ENCODE results near the gene AFF3. TPM values are rescaled to one million over a fixed set of nuclear protein-coding genes. Genes with fewer than 3 reads are reported as not detected.

The AFF3 gene
- total RNA-seq, 1 experiment from 2014 or later: 0.61 TPM

- Histone ChIP-seq H3K9me2 (ENCODE audit: insufficient read depth) (no peaks in the 10 kb centered on the region), H3K4me3 (replicated peaks in 1 of 2; ENCODE audit: low read depth in 1 of 2, low read length in 2 of 2) (no peak overlapping the region), H3K9me3 (ENCODE audit: control insufficient read depth in 1 of 2, insufficient read depth in 1 of 2, low read depth in 1 of 2, low read length in 2 of 2) (no peaks in the 10 kb centered on the region), H3K4me1 (ENCODE audit: control insufficient read depth in 1 of 2, insufficient read depth in 2 of 2, low read length in 2 of 2) (no peaks in the 10 kb centered on the region), H2AFZ (ENCODE audit: low read depth, low read length, poor library complexity, severe bottlenecking) (no peak overlapping the region), H3K36me3 (ENCODE audit: control insufficient read depth in 1 of 2, insufficient read depth in 2 of 2, low read length in 2 of 2) (no peaks in the 10 kb centered on the region), H3K4me2 (ENCODE audit: low read length) (no peak overlapping the region), H3K27ac (ENCODE audit: low read depth, low read length) (no peak overlapping the region), H3K27me3 (ENCODE audit: insufficient read depth, low read length) (peaks cover 82% of the 10 kb centered on the region), H3K79me2 (ENCODE audit: insufficient read depth, low read length) (no peaks in the 10 kb centered on the region), H4K20me1 (ENCODE audit: insufficient read depth) (no peaks in the 10 kb centered on the region), H3K9ac (ENCODE audit: low read length) (no peak overlapping the region)
- ChIA-PET CTCF (no interaction called here), POLR2A (no interaction called here), RAD21 (ENCODE audit: low non-redundant PET in 1 of 2, low total read pairs in 2 of 2, uncharacterized antibody in 2 of 2, unreplicated experiment in 2 of 2) (no interaction called here)
- ATAC-seq: no peak
- intact Hi-C loops (cut with micrococcal nuclease): no loop called here
- DNase-seq (ENCODE audit: low read depth, low spot score): no peak
- no TSS peak for BruUV-seq (replicated peaks)
- TF ChIP-seq REST (IDR thresholded peaks at IDR 0.05; ENCODE audit: low read depth) (no peak), EZH2 (IDR thresholded peaks at IDR 0.05) (no peak), SRF (IDR thresholded peaks at IDR 0.05; ENCODE audit: low read depth) (no peak), SIN3A (IDR thresholded peaks at IDR 0.05; ENCODE audit: low read depth) (no peak), ZFX (IDR thresholded peaks at IDR 0.05) (no peak)
These were observed 168.1 kb downstream of the AFF3 start for GRCh38 chr2:99974275-99974674.

- no peak overlapping the region for H2AFZ ChIP-seq (ENCODE audit: low read depth, low read length, poor library complexity, severe bottlenecking)
- no peaks in the 10 kb centered on the region for H3K9me3 ChIP-seq (ENCODE audit: control insufficient read depth in 1 of 2, insufficient read depth in 1 of 2, low read depth in 1 of 2, low read length in 2 of 2)
- H4K20me1 ChIP-seq (ENCODE audit: insufficient read depth): no peaks in the 10 kb centered on the region
- no TSS peak for BruUV-seq (replicated peaks)
- H3K27me3 ChIP-seq (ENCODE audit: insufficient read depth, low read length): peaks cover 70% of the 10 kb centered on the region
- POLR2A ChIA-PET: no interaction called here
- no peaks in the 10 kb centered on the region for H3K36me3 ChIP-seq (ENCODE audit: control insufficient read depth in 1 of 2, insufficient read depth in 2 of 2, low read length in 2 of 2)
- CTCF ChIA-PET: no interaction called here
- H3K9me2 ChIP-seq (ENCODE audit: insufficient read depth): no peaks in the 10 kb centered on the region
- RAD21 ChIA-PET (ENCODE audit: low non-redundant PET in 1 of 2, low total read pairs in 2 of 2, uncharacterized antibody in 2 of 2, unreplicated experiment in 2 of 2): interaction anchor here in 1 of 2 experiments (0.6 kb wide), 1 partner anchor 1183 kb away, joined by 3 read pairs; no protein-coding TSS in a partner anchor
- H3K4me2 ChIP-seq (ENCODE audit: low read length): no peak overlapping the region
- no peaks in the 10 kb centered on the region for H3K79me2 ChIP-seq (ENCODE audit: insufficient read depth, low read length)
- TF ChIP-seq EZH2phosphoT487 (IDR thresholded peaks at IDR 0.05; ENCODE audit: borderline replicate concordance) (no peak), SRF (IDR thresholded peaks at IDR 0.05; ENCODE audit: low read depth) (no peak), CTCF (IDR thresholded peaks at IDR 0.05 in 2 of 3, conservative IDR thresholded peaks at IDR 0.05 in 1 of 3; ENCODE audit: borderline replicate concordance in 1 of 3, insufficient read depth in 1 of 3, low read depth in 2 of 3, low read length in 2 of 3) (no peak), POLR2A (IDR thresholded peaks at IDR 0.05; ENCODE audit: borderline replicate concordance, extremely low read depth, insufficient read depth, insufficient read length) (no peak), POLR2AphosphoS5 (IDR thresholded peaks at IDR 0.05; ENCODE audit: low read depth, low read length) (no peak), EGR1 (IDR thresholded peaks at IDR 0.05; ENCODE audit: low read depth) (no peak), SIN3A (IDR thresholded peaks at IDR 0.05; ENCODE audit: low read depth) (no peak), JUND (IDR thresholded peaks at IDR 0.05) (no peak), YY1 (IDR thresholded peaks at IDR 0.05; ENCODE audit: extremely low read depth, insufficient replicate concordance, low read depth, low read length) (no peak), TCF7L2 (IDR thresholded peaks at IDR 0.05; ENCODE audit: borderline replicate concordance, extremely low read depth, insufficient read depth, insufficient read length) (no peak)
- H3K9ac ChIP-seq (ENCODE audit: low read length): no peak overlapping the region
- H3K4me3 ChIP-seq (replicated peaks in 1 of 2; ENCODE audit: low read depth in 1 of 2, low read length in 2 of 2): no peak overlapping the region
- DNase-seq (ENCODE audit: low read depth, low spot score) (no peak), ATAC-seq (no peak)
- no peaks in the 10 kb centered on the region for H3K4me1 ChIP-seq (ENCODE audit: control insufficient read depth in 1 of 2, insufficient read depth in 2 of 2, low read length in 2 of 2)
- intact Hi-C loops (cut with micrococcal nuclease): no loop called here
- no peak overlapping the region for H3K27ac ChIP-seq (ENCODE audit: low read depth, low read length)
These were observed 171.0 kb downstream of the AFF3 start for GRCh38 chr2:99971326-99971900.

Data from HCT116 (cell line).